ENCODE data around the gene MMP25.
A peak's percentile ranks its signal among the peaks of the same experiment; 100 is the strongest.

Gene MMP25

DNA sequence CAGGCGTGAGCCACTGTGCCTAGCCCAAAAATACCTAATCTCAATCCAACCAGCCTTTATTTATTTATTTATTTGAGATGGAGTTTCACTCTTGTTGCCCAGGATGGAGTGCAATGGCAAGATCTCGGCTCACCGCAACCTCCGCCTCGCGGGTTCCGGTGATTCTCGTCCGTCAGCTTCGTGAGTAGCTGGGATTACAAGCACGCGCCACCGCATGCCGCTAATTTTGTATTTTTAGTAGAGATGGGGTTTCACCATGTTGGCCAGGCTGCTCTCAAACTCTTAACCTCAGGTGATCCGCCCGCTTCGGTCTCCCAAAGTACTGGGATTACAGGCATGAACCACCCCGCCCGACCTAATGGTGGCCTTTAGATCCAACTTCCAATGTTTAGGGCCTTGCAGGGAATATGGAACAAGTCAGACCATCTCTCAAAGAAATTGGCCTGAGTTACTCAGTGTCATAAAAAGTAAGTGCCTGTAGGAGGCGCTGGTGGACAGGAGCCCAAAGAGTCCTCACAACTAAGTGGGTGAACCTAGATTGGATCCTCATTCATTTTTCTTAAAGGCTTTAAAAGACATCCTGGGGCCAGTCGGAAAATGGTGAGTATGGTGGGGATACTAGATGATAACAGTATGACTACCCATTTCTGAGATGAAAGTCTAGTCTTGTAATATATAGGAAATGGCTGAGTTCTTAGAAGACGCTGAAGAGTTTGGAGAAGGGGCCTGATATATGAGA, 48.1 kb downstream of the MMP25 start:
- peak; percentile 64 for DNase-seq (ENCODE audit: low spot score)

GRCh38 chr16:3095869-3096268, 49.5 kb downstream of the MMP25 start:
- peak; percentile 57 for DNase-seq (ENCODE audit: low spot score)

- DNase-seq (ENCODE audit: low spot score), result no peak
These were observed 50.0 kb downstream of the MMP25 start for GRCh38 chr16:3096362-3096761.

- no peak for DNase-seq (ENCODE audit: low spot score)
These were observed 50.9 kb downstream of the MMP25 start for GRCh38 chr16:3097266-3097665.

DNA sequence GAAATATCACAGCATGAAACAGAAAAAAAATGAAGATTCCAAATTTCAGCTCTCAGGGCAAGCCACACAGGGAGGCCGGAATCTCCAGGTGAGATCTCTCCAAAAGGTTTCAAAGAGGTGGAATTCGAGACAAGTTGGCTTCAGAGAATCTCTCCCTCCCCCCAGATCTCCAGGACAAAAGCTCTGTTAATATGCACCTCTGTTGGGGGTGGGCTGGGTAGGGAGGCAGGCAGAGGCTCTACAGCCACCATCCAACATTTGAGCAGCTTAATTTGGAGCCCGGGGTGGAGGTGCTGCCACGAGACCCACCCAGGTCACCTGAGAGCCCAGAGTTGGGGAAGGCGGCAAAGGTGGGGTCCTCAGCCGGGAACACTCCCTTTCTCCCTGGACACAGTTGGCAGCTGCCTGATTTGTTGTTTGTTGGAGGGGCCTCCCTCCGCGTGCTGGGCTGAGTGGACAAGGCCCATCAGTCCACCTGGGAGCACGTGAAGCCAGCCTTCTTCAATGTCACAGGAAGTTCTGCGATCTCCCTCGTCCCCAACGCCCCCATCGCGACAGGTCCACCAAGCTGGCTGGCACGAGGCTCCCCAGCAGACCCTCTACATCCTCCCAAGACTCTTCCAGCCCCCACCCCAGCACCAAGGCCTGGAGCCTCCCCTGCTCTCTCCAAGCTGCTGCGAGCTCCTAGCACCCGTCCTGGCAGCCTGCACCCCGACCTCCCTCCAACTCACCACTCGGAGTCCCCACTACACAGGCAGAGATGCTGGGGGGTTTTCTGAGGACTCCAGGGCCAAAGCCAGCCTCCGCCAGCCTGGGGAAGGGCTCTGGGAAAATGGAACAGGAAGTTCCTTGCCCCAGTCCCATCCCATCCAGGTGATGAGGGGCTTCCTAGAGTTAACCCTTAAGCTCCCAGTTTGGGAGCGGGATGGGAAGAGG, 52.4 kb downstream of the MMP25 start, which contains the start of gene ZSCAN10:
TSS of gene ZSCAN10 (minus strand) at position 836 of the 936 bp plus-strand sequence. CDS start 6,357 bp downstream, outside the sequence.
- DNase-seq (ENCODE audit: low spot score), result no peak

GRCh38 chr16:3099395-3099731, 53.0 kb downstream of the MMP25 start:
- no peak for DNase-seq (ENCODE audit: low spot score)

- peak; percentile 91 for DNase-seq (ENCODE audit: low spot score)
These were observed 53.6 kb downstream of the MMP25 start for GRCh38 chr16:3099732-3100499.

GRCh38 chr16:3101018-3101840, 54.9 kb downstream of the MMP25 start:
- no peak for DNase-seq (ENCODE audit: low spot score)

GRCh38 chr16:3101841-3102470, 55.6 kb downstream of the MMP25 start:
- no peak for DNase-seq (ENCODE audit: low spot score)

DNA sequence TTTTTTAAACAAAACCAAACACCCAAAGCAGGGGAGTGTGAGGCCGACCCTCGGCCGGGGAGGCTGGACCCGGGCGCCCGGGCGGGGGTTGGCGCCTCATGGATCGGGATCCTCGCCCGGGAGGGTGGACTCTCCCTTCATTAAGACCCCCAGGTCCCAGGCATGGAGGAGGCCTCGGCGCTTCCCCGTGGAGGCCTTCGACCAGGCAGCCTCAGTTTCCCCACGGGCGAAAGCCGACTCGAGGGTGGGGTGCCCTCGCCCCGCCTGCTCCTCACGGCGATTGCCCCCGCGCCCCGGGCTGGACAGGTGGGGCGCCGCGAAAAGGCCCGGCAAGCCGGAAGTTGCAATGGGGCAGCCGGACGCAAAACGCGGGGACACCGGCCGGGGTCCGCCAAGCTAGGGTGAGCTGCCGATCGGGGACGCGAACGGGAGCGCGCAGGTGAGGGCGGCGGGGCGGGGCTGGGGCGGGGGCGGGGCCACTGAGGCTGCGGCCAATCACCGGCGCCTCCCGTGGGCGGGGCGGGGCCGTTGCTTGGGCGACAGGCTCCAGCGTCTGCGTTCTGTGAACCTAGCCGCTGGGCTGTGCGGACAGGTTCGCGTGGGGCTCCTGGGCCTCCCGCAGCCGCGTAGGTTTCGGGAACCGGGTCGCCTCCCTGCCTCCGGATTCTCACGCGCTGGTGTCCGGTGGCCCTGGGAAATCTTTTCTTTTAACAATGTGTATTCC, 60.0 kb downstream of the MMP25 start:
- peak; percentile 87 for DNase-seq (ENCODE audit: low spot score)

All from hepatic stellate cell (primary cell).